WI38 (cell line): ENCODE data around the gene MED15.

ENCODE experiments used
- H3K4me3 ChIP-seq: 2 replicates; pipeline ENCODE4 v1.5.1; 2011; ENCODE audit warnings: low read depth, mild to moderate bottlenecking, control low read depth, low read length
- TF ChIP-seq, protein P1 (sequence below): IDR thresholded peaks from 2 replicates; pipeline ENCODE4 v1.5.1; 2012; ENCODE audit warnings: low read depth, mild to moderate bottlenecking, control low read depth, low read length

Gene MED15

DNA sequence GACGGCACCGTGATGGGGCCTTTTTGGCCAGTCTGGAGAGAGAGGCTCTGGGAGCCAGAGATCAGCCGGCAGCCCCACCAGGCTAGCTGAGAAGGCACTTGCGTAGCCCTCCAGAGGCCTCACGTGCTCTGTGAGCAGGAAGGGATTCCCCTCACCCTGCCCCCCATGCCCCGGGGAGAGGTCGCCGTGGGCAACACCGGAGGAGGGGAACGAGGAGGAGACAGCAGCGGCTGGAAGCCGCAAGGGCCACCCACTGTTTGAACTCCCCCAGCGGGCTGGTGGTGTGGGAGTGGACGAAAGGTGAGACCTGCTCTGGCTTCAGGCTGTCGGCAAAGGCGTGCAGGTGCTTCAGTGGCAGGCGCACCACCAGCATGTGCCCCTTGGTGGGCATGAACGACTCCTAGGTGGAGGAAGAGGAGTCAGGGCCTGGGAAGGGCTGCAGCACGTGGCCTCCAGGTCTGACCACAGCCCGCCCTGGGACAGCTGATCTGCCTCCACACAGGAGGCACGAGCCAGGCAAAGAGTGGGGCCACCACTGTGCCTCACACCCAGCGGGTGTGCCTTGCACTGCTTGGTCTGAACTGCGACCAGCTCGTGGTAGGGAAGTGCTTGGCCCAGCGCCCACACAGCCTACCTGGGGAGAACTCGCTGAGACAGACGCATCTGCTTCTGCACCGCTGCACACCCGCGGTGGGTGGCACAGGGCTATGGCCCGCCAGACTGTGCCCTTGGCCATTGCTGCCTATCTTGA, 99.9 kb downstream of the MED15 start:
- no peak overlapping the region for H3K4me3 ChIP-seq
- TF ChIP-seq, protein P1, sequence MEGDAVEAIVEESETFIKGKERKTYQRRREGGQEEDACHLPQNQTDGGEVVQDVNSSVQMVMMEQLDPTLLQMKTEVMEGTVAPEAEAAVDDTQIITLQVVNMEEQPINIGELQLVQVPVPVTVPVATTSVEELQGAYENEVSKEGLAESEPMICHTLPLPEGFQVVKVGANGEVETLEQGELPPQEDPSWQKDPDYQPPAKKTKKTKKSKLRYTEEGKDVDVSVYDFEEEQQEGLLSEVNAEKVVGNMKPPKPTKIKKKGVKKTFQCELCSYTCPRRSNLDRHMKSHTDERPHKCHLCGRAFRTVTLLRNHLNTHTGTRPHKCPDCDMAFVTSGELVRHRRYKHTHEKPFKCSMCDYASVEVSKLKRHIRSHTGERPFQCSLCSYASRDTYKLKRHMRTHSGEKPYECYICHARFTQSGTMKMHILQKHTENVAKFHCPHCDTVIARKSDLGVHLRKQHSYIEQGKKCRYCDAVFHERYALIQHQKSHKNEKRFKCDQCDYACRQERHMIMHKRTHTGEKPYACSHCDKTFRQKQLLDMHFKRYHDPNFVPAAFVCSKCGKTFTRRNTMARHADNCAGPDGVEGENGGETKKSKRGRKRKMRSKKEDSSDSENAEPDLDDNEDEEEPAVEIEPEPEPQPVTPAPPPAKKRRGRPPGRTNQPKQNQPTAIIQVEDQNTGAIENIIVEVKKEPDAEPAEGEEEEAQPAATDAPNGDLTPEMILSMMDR, result no peak

DNA sequence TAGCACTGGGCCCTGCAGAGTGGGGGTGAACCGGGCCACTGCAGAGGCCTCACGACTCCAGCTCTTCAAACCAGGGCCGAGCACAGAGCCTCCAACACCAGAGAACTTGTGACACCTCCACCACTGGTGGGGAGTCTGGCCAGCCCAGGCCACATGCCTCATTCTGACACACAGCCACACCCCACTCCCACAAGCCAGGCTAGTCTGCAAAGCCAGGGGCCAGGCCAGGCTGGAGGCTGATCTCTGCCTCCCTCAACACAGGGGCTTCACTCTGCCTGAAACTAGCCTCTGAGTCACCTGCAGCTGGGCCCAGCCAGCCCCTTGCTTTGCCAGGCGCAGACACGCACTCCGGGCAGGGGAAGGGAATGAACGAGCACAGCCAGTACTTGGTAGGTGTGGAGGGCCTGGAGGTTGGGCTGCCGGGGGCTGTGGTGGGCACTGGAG, 102.9 kb downstream of the MED15 start:
- H3K4me3 ChIP-seq, result no peak overlapping the region
- TF ChIP-seq, protein P1, result no peak

DNA sequence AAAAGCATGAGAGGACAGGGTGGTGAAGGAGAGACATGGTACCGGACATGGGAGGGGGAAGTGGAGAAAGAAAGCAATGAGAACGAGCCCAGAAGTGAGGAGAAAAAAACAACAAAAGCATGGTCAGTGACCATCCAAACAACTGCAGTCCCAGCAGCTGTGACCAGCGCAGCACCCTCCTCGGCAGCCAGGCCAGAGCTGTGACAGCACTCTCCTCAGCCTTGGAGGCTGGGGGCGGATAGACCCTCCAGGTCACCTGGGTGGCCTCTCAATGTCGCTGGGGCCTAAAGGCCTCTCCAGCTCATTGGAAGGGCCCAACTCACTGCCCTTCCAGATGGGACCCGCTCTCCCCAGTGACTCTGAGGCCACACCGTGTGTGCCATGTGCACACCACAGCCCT, 103.3 kb downstream of the MED15 start:
- TF ChIP-seq, protein P1, result no peak
- no peak overlapping the region for H3K4me3 ChIP-seq

DNA sequence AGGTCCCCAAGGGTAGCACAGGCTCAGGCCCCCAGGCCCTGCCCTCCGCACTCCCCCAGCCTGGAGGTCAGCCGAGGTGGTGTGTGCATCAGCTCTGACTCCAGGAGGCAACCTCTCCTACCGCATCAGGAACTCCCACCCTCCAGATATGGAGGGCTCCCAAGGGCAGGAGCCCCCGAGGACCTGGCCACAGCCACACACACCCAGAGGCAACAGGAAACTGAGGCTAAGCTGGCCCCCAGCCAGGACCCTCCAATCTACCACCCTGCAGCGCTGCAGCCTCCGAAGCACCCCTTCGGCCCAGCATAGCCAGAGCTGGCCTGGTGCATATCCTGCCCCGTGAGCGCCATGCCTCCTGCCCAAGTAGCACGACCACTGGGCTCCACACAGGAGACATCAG, 104.0 kb downstream of the MED15 start:
- TF ChIP-seq, protein P1, result no peak
- H3K4me3 ChIP-seq, result no peak overlapping the region

DNA sequence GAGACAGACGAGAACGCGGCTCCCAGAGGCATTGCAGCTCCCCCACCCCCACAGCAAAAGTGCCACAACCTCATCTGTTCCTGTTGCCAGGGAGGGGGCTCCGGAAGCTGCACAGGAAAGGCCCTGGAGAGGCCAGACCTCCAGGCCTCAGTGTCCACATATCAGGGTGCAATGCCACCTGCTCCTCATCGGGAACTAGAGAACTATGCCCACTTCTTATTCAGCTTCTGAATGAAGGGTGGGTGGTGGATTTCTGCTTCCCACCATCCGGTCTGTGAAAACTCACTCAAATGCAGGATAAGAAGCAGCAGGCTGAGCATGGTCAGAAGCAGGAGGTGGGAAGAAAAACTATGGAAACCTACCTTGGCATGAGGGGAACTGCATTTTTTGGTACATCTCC, 105.9 kb downstream of the MED15 start:
- no peak overlapping the region for H3K4me3 ChIP-seq
- TF ChIP-seq, protein P1, result no peak

DNA sequence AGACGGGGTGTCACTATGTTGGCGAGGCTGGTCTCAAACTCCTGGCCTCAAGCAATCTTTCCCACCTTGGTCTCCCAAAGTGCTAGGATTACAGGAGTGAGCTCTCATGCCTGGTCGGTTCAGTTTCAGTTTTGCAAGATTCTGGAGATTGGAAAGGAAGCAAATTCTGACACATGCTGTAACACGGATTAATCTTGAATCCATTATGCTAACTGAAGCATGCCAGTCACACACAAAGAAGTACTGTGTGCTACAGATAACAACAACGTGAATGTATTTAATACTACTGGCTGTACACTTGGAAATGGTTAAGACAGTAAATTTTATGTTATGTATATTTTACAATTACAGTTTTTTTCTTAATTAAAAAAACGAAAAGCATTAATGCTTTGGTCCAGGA, 107.6 kb downstream of the MED15 start:
- no peak overlapping the region for H3K4me3 ChIP-seq
- TF ChIP-seq, protein P1, result no peak

DNA sequence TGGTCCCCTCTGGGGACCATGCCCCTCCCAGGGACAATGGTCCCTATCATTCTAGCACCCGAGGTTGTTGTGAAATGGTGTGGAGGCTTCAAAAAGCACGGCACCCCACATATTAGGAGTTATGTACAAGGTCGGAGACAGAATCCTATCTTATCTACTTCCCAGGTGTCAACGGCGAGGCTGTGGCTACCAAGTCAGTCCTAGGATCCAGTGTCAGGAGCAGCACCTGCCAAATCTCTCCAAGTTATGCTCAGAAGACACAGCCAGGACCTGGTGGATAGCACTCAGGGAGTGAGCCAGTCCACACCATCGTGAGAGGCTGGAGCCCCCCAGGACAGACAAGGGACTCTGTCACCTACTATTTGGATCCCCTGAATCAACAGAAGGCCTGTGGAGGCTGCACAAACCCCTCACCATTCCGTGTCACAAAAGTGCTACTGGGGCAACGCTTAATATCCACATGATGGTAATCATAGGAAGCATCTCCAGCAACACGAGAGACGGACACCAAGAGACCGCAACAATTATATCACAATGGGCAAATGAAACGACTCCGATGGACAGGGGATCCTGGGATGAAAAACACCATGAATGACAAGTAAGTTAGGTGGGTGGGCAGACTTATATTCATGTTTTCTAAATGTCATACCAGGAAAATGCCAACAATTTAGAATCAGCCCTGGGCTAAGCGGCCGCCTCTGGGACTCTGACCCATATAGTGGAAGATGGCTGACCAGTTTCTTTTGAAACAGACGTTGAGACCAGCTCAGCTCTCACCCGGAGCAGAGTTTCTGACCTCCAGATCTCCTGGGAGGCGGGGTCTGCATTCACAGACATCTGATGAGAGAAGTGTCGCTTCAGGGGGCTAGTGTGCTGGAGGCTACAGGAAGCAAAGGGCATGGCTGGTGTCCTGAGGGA, 108.4 kb downstream of the MED15 start:
- TF ChIP-seq, protein P1, result no peak
- no peak overlapping the region for H3K4me3 ChIP-seq
